DND-41 (cell line): ENCODE results near the gene NGB.

Source experiments
- ATAC-seq: fragments of 200-7000 bp; cut with Tn5 transposase; 3 replicates; pipeline ENCODE4 v1.9.1; 2021; ENCODE audit warnings: low read depth; ENCODE audit not compliant: insufficient read depth
- DNase-seq: peaks from one replicate; pipeline ENCODE4 v3.0.0-alpha.2; 2020
- H2AFZ ChIP-seq: 2 replicates; pipeline ENCODE4 v1.6.0; 2012; ENCODE audit warnings: low read depth, low read length
- H3K27ac ChIP-seq: 2 replicates; pipeline ENCODE4 v1.5.1; 2012; ENCODE audit warnings: low read length, inconsistent platforms
- H3K27me3 ChIP-seq: fragments of 200-600 bp; sonication (generic); 2 replicates; pipeline ENCODE4 v1.6.0; 2012; ENCODE audit warnings: low read length, mild to moderate bottlenecking, inconsistent platforms; ENCODE audit not compliant: insufficient read depth, poor library complexity
- H3K36me3 ChIP-seq: 2 replicates; pipeline ENCODE4 v1.5.1; 2012; ENCODE audit warnings: low read length, inconsistent platforms; ENCODE audit not compliant: insufficient read depth
- H3K4me1 ChIP-seq: 2 replicates; pipeline ENCODE4 v1.5.1; 2012; ENCODE audit warnings: mild to moderate bottlenecking, low read length; ENCODE audit not compliant: insufficient read depth
- H3K4me2 ChIP-seq: 2 replicates; pipeline ENCODE4 v1.6.0; 2012; ENCODE audit warnings: mild to moderate bottlenecking, moderate library complexity, low read length, inconsistent platforms; ENCODE audit not compliant: insufficient read depth
- H3K4me3 ChIP-seq, 2 experiments: fragments of 200-600 bp in 1 of 2; shearing (Covaris generic) in 1 of 2; 2 replicates each; pipeline ENCODE4 v1.5.1; 2012 to 2016; ENCODE audit warnings: inconsistent platforms in 2 of 2, low read length in 2 of 2, mild to moderate bottlenecking in 2 of 2, low read depth in 1 of 2, moderate library complexity in 1 of 2
- H3K79me2 ChIP-seq: 2 replicates; pipeline ENCODE4 v1.6.0; 2012; ENCODE audit warnings: low read length, inconsistent platforms; ENCODE audit not compliant: insufficient read depth
- H3K9ac ChIP-seq: 2 replicates; pipeline ENCODE4 v1.6.0; 2012; ENCODE audit warnings: low read depth, mild to moderate bottlenecking, inconsistent platforms, low read length, moderate library complexity
- H3K9me3 ChIP-seq: 2 replicates; pipeline ENCODE4 v1.5.1; 2012; ENCODE audit warnings: low read length, moderate library complexity, mild to moderate bottlenecking, inconsistent platforms; ENCODE audit not compliant: insufficient read depth, severe bottlenecking
- H4K20me1 ChIP-seq: 2 replicates; pipeline ENCODE4 v1.6.0; 2012; ENCODE audit warnings: low read length; ENCODE audit not compliant: insufficient read depth
- EZH2 ChIP-seq: IDR thresholded peaks from 3 replicates; pipeline ENCODE4 v1.6.1; 2012; ENCODE audit warnings: borderline replicate concordance, low read depth, mild to moderate bottlenecking, moderate library complexity, low read length, inconsistent platforms; ENCODE audit not compliant: severe bottlenecking
- TF ChIP-seq, protein P1 (sequence below): IDR thresholded peaks from 2 replicates; pipeline ENCODE4 v1.5.1; 2012; ENCODE audit warnings: borderline replicate concordance, low read length, moderate library complexity, mild to moderate bottlenecking; ENCODE audit not compliant: poor library complexity, severe bottlenecking; ENCODE audit errors: extremely low read depth

Gene NGB

GRCh38 chr14:77220246-77221017, 50.6 kb downstream of the NGB start:
- H3K4me2 ChIP-seq: no peak overlapping the region
- H3K9me3 ChIP-seq: no peaks in the 10 kb centered on the region
- H3K27me3 ChIP-seq: peaks cover 6% of the 10 kb centered on the region
- H3K4me1 ChIP-seq: no peaks in the 10 kb centered on the region
- no peaks in the 10 kb centered on the region for H3K36me3 ChIP-seq
- H3K4me3 ChIP-seq: no peak overlapping the region
- ATAC-seq (no peak), DNase-seq (no peak)
- H3K9ac ChIP-seq: no peak overlapping the region
- H2AFZ ChIP-seq: no peak overlapping the region
- no peak for TF ChIP-seq EZH2
- TF ChIP-seq, protein P1, sequence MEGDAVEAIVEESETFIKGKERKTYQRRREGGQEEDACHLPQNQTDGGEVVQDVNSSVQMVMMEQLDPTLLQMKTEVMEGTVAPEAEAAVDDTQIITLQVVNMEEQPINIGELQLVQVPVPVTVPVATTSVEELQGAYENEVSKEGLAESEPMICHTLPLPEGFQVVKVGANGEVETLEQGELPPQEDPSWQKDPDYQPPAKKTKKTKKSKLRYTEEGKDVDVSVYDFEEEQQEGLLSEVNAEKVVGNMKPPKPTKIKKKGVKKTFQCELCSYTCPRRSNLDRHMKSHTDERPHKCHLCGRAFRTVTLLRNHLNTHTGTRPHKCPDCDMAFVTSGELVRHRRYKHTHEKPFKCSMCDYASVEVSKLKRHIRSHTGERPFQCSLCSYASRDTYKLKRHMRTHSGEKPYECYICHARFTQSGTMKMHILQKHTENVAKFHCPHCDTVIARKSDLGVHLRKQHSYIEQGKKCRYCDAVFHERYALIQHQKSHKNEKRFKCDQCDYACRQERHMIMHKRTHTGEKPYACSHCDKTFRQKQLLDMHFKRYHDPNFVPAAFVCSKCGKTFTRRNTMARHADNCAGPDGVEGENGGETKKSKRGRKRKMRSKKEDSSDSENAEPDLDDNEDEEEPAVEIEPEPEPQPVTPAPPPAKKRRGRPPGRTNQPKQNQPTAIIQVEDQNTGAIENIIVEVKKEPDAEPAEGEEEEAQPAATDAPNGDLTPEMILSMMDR: no peak
- H3K79me2 ChIP-seq: no peaks in the 10 kb centered on the region
- H4K20me1 ChIP-seq: peaks cover 5% of the 10 kb centered on the region; the same call in 1 of the 2 replicates
- no peak overlapping the region for H3K27ac ChIP-seq

GRCh38 chr14:77219591-77219990, 51.4 kb downstream of the NGB start:
- no peaks in the 10 kb centered on the region for H3K36me3 ChIP-seq
- H3K79me2 ChIP-seq: no peaks in the 10 kb centered on the region
- no peak overlapping the region for H2AFZ ChIP-seq
- H3K9ac ChIP-seq: no peak overlapping the region
- H3K9me3 ChIP-seq: no peaks in the 10 kb centered on the region
- ATAC-seq (no peak), DNase-seq (no peak)
- peaks cover 5% of the 10 kb centered on the region; the same call in 1 of the 2 replicates for H4K20me1 ChIP-seq
- no peak overlapping the region for H3K4me2 ChIP-seq
- no peak overlapping the region for H3K4me3 ChIP-seq
- H3K27me3 ChIP-seq: peaks cover 6% of the 10 kb centered on the region
- H3K4me1 ChIP-seq: no peaks in the 10 kb centered on the region
- TF ChIP-seq, protein P1: no peak
- TF ChIP-seq EZH2: no peak
- H3K27ac ChIP-seq: no peak overlapping the region

GRCh38 chr14:77217551-77217950, 53.5 kb downstream of the NGB start:
- DNase-seq: no peak
- Histone ChIP-seq H4K20me1 (peaks cover 5% of the 10 kb centered on the region; the same call in 1 of the 2 replicates), H2AFZ (no peak overlapping the region), H3K27me3 (peaks cover 6% of the 10 kb centered on the region), H3K36me3 (no peaks in the 10 kb centered on the region), H3K4me3 (no peak overlapping the region), H3K79me2 (no peaks in the 10 kb centered on the region), H3K4me1 (no peaks in the 10 kb centered on the region), H3K27ac (no peak overlapping the region), H3K9ac (no peak overlapping the region), H3K4me2 (no peak overlapping the region), H3K9me3 (no peaks in the 10 kb centered on the region)
- TF ChIP-seq EZH2: no peak
- TF ChIP-seq, protein P1: no peak
- ATAC-seq: no peak
